HG03175 (cell line): ENCODE measurements around the gene CDC42EP5.

Experiments
- ATAC-seq: cut with Tn5 transposase; IDR thresholded peaks from one replicate; pipeline ENCODE4 v1.9.1; 2021; ENCODE audit warnings: mild to moderate bottlenecking, moderate library complexity; ENCODE audit not compliant: unreplicated experiment

The CDC42EP5 gene

DNA sequence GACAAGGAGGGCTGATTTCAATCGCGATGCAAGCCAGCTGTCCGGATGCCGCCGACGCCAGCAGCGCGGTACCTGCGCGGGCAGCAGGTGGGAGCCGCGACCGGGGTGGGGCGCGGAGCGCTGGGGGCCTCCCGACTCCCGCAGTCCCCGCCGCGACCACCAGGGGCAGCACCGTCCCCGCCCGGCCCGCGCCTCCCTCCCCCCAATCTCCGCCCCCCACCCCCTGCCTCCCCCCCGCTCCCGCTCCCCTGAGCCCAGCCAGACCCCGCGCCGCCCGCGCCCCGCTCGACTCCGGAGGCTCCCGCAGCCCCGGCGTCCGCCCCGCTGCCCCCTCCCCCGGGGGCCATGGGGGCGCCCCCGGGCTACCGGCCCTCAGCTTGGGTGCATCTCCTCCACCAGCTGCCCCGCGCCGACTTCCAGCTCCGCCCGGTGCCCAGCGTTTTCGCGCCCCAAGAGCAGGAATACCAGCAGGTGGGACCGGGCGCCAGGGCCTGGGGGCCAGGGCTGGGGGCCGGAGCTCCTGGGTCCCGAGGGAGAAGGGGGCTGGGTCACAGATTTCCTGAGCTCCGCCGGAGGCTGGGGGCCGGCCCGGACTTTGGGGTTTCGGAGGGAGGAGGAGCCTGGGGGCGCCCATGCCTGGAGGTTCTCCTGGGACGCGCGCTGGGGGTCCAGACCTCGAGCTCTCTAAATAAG is 57.7 kb downstream of the CDC42EP5 start, which contains the start of gene TTYH1:
TTYH1 (plus strand) TSS at position 257 of the 693 bp plus-strand sequence; CDS start at position 346, 89 bp downstream.
- ATAC-seq: no peak
